ENCODE data around the gene NOL12. TPM values are rescaled to one million over a fixed set of nuclear protein-coding genes. Genes with fewer than 3 reads are reported as not detected.

NOL12 gene
- polyA plus RNA-seq, 2 of the 4 experiments (the other 2 are of a cell fraction), result 23.0 to 37.3 TPM

GRCh38 chr22:37676736-37677492 is 9.2 kb upstream of the NOL12 start (continued):
- TF ChIP-seq, protein P1, sequence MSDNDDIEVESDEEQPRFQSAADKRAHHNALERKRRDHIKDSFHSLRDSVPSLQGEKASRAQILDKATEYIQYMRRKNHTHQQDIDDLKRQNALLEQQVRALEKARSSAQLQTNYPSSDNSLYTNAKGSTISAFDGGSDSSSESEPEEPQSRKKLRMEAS (IDR thresholded peaks at IDR 0.05), result peak; percentile 31; the same call in 1 of the 2 replicates
- TF ChIP-seq FOSL2 (IDR thresholded peaks at IDR 0.05) (no peak; the same call in 1 of the 2 replicates), FOSL2 (CRISPR knock-in tag; IDR thresholded peaks at IDR 0.05) (peak; percentile 60), HOXB13 (CRISPR knock-in tag; IDR thresholded peaks at IDR 0.05; ENCODE audit: low read depth) (no peak), ESRRA (IDR thresholded peaks at IDR 0.05; ENCODE audit: borderline replicate concordance, low read length) (no peak), NFE2L2 (conservative IDR thresholded peaks at IDR 0.05; ENCODE audit: low read length) (no peak), ZSCAN20 (CRISPR knock-in tag; IDR thresholded peaks at IDR 0.05) (no peak), JUN (IDR thresholded peaks at IDR 0.05) (peak in 1 of 2 experiments; percentile 42; a peak in 1 of 5 replicates), NPAS2 (CRISPR knock-in tag; IDR thresholded peaks at IDR 0.05; ENCODE audit: borderline replicate concordance) (no peak), BCL3 (IDR thresholded peaks at IDR 0.05) (peak; percentile 31; the same call in 1 of the 3 replicates), KDM1A (IDR thresholded peaks at IDR 0.05; ENCODE audit: low read depth) (no peak), ZC3H11A (IDR thresholded peaks at IDR 0.05) (no peak), FOSB (CRISPR knock-in tag; IDR thresholded peaks at IDR 0.05) (no peak)
- TF ChIP-seq, protein P2, sequence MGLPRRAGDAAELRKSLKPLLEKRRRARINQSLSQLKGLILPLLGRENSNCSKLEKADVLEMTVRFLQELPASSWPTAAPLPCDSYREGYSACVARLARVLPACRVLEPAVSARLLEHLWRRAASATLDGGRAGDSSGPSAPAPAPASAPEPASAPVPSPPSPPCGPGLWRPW (IDR thresholded peaks at IDR 0.05), result no peak
- TF ChIP-seq, protein P3, sequence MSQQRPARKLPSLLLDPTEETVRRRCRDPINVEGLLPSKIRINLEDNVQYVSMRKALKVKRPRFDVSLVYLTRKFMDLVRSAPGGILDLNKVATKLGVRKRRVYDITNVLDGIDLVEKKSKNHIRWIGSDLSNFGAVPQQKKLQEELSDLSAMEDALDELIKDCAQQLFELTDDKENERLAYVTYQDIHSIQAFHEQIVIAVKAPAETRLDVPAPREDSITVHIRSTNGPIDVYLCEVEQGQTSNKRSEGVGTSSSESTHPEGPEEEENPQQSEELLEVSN (IDR thresholded peaks at IDR 0.05; ENCODE audit: borderline replicate concordance, low read depth), result peak; percentile 53

DNA sequence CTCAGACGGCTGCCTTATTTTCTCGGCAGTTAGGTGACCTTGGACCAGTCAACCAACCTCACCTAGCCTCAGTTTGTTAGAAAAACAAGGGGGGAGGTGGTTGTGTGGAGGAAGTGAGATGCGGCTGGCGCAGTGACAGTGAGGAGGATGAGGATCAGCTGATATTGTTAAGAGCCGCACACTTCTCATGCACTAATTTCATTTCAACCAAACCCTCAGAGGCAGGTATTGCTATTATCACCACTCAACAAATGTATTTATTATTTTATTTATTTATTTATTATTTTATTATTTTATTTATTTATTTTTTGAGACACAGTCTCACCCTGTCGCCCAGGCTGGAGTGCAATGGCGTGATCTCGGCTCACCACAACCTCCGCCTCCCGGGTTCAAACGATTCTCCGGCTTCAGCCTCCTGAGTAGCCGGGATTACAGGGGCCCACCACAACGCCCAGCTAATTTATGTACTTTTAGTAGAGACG is 8.6 kb upstream of the NOL12 start:
- Histone ChIP-seq H3K27ac (peak overlapping the region; percentile 93 to 97), H3K4me3 (peak overlapping the region; percentile 64), H3K4me2 (peak overlapping the region; percentile 100), H3K9me3 (no peaks in the 10 kb centered on the region), H3K4me1 (peaks cover 33% of the 10 kb centered on the region)
- DNase-seq (ENCODE audit: low read depth in 1 of 2, low spot score in 1 of 2) (no peak), ATAC-seq (no peak), FAIRE-seq (no peak)
- POLR2A ChIA-PET, result interaction anchor here (0.6 kb wide), 1 partner anchor 8 kb away, joined by 4 read pairs; no protein-coding TSS in a partner anchor
- TF ChIP-seq MAZ (IDR thresholded peaks at IDR 0.05; ENCODE audit: borderline replicate concordance, low read depth, low read length) (no peak), ESRRA (IDR thresholded peaks at IDR 0.05; ENCODE audit: borderline replicate concordance, low read length) (no peak), FOSB (CRISPR knock-in tag; IDR thresholded peaks at IDR 0.05) (no peak), PBX3 (IDR thresholded peaks at IDR 0.05) (no peak), SREBF2 (IDR thresholded peaks at IDR 0.05) (no peak), RCOR1 (IDR thresholded peaks at IDR 0.05; ENCODE audit: low read depth, low read length) (no peak), BHLHE40 (IDR thresholded peaks at IDR 0.05; ENCODE audit: low read depth, low read length) (no peak), POLR2A (IDR thresholded peaks at IDR 0.05; ENCODE audit: low read length) (no peak), RARB (CRISPR knock-in tag; IDR thresholded peaks at IDR 0.05) (no peak), CTCF (IDR thresholded peaks at IDR 0.05) (no peak), POLR2AphosphoS2 (conservative IDR thresholded peaks at IDR 0.05; ENCODE audit: low read length) (no peak), RFX5 (IDR thresholded peaks at IDR 0.05) (no peak), CHD4 (IDR thresholded peaks at IDR 0.05; ENCODE audit: borderline replicate concordance) (no peak), ZFP36 (IDR thresholded peaks at IDR 0.05; ENCODE audit: borderline replicate concordance, partially characterized antibody) (no peak), MAFK (IDR thresholded peaks at IDR 0.05; ENCODE audit: partially characterized antibody) (no peak), HEYL (CRISPR knock-in tag; IDR thresholded peaks at IDR 0.05) (no peak), CBX2 (IDR thresholded peaks at IDR 0.05; ENCODE audit: borderline replicate concordance, low read depth) (no peak), ATOH8 (CRISPR knock-in tag; IDR thresholded peaks at IDR 0.05; ENCODE audit: low read depth) (no peak)
- TF ChIP-seq, protein P1 (IDR thresholded peaks at IDR 0.05), result no peak
- CTCF ChIA-PET, result interaction anchor here (2.0 to 15.2 kb wide), 2 partner anchors 8 to 34 kb away, joined by 5 to 152 read pairs; partner anchors contain the start of gene NOL12
- WGBS (ENCODE audit: missing lambda C conversion rate), result 70% methylated on average over 15 of the region's 15 CpGs
